Measurements from ENCODE around the gene VPREB3. TPM values are rescaled to one million over a fixed set of nuclear protein-coding genes. Genes with fewer than 3 reads are reported as not detected.
"Not testable (repeated sequence)": the region's sequence is repeated elsewhere in the genome, so short reads cannot be mapped to it uniquely, and the experiment has no call there.

VPREB3 gene
- total RNA-seq, 1 experiment from 2014 or later = not detected

DNA sequence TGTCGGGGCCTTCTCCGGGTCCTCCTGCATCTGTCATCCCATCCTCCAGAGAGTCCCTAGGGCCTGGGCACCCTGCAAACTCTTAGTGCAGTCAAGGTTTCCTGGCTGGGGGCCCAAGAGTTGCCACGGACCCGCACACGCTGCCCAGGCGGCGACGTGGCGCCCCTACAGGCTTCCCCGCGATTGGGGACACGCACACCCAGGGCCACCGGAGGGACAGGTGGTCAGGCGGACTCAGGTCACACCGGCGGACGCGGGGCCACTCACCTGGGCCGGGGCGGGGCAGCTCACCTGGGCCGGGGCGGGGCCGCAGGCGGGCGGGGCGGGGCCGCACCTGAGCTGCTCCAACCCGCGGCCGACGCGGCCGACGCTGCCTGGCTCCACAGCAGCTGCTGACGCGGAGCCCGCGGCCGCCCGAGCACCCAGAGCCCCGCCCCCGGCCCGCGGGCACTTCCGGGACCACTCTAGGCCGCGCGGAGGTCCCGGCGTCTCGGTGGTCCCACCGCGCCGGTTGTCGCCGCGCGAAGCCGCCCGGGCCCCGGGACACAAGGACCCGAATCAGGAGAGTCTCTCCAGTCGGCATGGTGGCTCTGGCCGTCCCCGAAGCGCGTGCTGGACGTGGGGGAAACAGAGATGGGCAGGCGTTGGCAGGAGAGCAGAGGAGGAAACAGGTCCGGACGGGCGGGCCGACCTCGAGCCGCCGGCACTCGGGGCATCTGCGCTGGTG is 3.3 kb downstream of the VPREB3 start, which contains the start of gene ZNF70:
Gene ZNF70 (minus strand): TSS at position 399 of the 727 bp plus-strand sequence. CDS start 5,972 bp downstream, outside the sequence.
- Histone ChIP-seq H3K27ac (peak within 1 kb of the TSS; percentile 82), H3K36me3 (no peaks in the 10 kb centered on the region), H3K9me3 (replicated peaks) (peaks cover 4% of the 10 kb centered on the region), H3K27me3 (replicated peaks) (no peaks in the 10 kb centered on the region), H3K4me1 (replicated peaks) (peaks cover 20% of the 10 kb centered on the region), H3K4me3 (peak within 1 kb of the TSS; percentile 84)
- peak; percentile 75 to 77 for DNase-seq (ENCODE audit: low read depth in 1 of 2, low spot score in 2 of 2)

DNA sequence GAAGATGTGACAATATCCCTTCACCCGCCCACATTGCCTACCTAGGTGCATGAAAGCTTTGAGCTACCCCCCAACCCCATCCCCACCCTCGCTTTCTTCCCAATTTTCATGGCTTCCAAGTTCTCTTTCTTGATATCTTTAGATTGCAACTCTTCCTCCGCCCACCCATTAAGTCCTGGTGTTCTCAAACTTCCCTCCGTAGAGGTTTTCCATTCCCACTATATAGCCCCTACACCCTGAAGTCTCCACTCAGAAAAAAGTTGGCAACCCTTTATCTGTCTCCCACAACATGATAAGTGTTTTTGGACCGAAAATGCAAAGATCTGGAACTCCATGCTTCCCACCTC is 3.9 kb downstream of the VPREB3 start:
- H3K4me1 ChIP-seq (replicated peaks) = peaks cover 16% of the 10 kb centered on the region
- peak overlapping the region; percentile 84 for H3K4me3 ChIP-seq
- H3K9me3 ChIP-seq (replicated peaks) = peaks cover 4% of the 10 kb centered on the region
- no peak overlapping the region for H3K27ac ChIP-seq
- H3K27me3 ChIP-seq (replicated peaks) = no peaks in the 10 kb centered on the region
- DNase-seq (ENCODE audit: low read depth in 1 of 2, low spot score in 2 of 2) = no peak
- H3K36me3 ChIP-seq = peaks cover 3% of the 10 kb centered on the region

DNA sequence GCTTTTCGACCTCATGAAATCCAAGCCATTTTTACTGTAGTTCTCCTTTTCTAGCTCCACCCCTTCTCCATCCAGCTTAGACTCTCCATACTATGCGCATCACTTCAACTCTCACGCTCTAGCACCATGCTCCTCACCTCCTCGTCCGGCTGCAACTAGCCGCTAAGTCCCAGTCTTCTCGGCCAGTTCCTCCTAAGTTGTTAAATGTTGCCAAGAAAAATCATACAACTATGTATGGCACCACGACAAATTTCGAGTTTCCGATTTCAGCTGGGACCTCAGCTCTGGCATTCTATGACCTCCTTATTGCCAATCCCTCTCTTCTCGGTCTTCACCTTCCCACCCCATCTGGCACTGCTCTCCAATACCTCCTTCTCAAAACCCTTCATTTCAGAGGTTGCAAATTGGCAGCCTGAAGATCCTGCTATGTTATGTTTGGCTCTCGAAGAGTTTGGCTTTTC is 4.4 kb downstream of the VPREB3 start:
- H3K27ac ChIP-seq = no peak overlapping the region
- H3K27me3 ChIP-seq (replicated peaks) = no peaks in the 10 kb centered on the region
- H3K4me3 ChIP-seq = peak overlapping the region; percentile 84; the same call in 1 of the 2 replicates
- DNase-seq (ENCODE audit: low read depth in 1 of 2, low spot score in 2 of 2) = no peak
- H3K9me3 ChIP-seq (replicated peaks) = peaks cover 4% of the 10 kb centered on the region
- peaks cover 8% of the 10 kb centered on the region for H3K36me3 ChIP-seq
- peaks cover 12% of the 10 kb centered on the region for H3K4me1 ChIP-seq (replicated peaks)

DNA sequence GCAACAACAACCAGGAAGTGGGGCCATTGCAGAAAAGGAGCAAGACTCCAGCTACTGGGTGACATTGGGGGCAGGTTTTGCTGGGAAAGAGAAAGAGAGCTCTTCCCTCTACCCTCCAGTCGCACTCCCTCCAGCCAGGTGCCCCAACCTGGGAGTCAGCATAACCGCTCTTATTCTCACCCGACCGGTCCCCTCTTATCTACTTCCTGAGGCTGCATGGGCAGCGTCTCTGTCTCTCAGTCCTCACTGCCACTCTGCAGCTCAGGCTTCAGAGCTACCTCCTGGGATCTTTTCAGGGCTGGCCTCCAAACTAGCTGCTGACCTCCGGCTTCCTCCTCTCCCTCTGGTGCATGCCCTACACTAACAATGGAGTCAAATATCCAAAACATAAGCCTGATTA is 8.4 kb downstream of the VPREB3 start:
- Histone ChIP-seq H3K27me3 (replicated peaks) (no peaks in the 10 kb centered on the region), H3K4me3 (no peak overlapping the region), H3K27ac (no peak overlapping the region), H3K36me3 (peaks cover 34% of the 10 kb centered on the region), H3K4me1 (replicated peaks) (peaks cover 4% of the 10 kb centered on the region; the same call in 1 of the 2 replicates), H3K9me3 (replicated peaks) (no peaks in the 10 kb centered on the region)
- no peak for DNase-seq (ENCODE audit: low read depth in 1 of 2, low spot score in 2 of 2)

DNA sequence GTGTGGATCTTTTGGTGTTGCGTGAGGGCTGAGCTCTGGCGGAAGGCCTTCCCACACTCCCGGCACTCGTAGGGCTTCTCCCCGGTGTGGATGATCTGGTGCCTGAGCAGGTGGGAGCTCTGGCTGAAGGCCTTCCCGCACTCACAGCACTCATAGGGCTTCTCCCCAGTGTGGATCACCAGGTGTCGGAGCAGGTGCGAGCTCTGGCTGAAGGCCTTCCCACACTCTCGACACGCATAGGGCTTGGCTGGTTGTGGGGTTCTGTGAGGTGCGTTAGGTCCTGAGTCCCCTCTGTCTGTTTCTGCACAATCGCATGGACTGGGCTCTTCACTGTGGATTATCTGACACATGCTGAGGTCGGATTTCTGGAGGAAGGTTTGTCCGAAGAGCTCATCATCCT is 9.7 kb downstream of the VPREB3 start:
- no peak overlapping the region for H3K27ac ChIP-seq
- H3K27me3 ChIP-seq (replicated peaks) = no peaks in the 10 kb centered on the region
- no peak for DNase-seq (ENCODE audit: low read depth in 1 of 2, low spot score in 2 of 2)
- no peak overlapping the region for H3K4me3 ChIP-seq
- no peaks in the 10 kb centered on the region for H3K9me3 ChIP-seq (replicated peaks)
- no peaks in the 10 kb centered on the region for H3K4me1 ChIP-seq (replicated peaks)
- H3K36me3 ChIP-seq = peaks cover 34% of the 10 kb centered on the region

DNA sequence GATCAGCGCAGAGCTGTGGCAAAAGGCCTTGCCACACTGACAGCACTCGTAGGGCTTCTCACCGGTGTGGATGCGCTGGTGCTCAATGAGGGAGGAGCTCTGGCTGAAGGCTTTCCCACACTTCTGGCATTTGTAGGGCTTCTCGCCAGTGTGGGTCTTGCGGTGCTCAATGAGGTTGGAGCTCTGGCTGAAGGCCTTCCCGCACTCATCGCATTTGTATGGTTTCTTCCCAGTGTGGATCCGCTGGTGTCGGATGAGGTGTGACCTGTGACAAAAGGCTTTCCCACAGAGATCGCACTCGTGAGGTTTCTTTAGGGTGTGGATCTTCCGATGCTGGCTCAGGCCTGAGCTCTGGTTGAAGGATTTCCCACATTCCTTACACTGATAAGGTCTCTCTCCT is 10.2 kb downstream of the VPREB3 start:
- no peaks in the 10 kb centered on the region for H3K9me3 ChIP-seq (replicated peaks)
- no peaks in the 10 kb centered on the region for H3K27me3 ChIP-seq (replicated peaks)
- H3K4me1 ChIP-seq (replicated peaks) = no peaks in the 10 kb centered on the region
- H3K36me3 ChIP-seq = peaks cover 34% of the 10 kb centered on the region
- H3K4me3 ChIP-seq = no peak overlapping the region
- no peak overlapping the region for H3K27ac ChIP-seq
- no peak for DNase-seq (ENCODE audit: low read depth in 1 of 2, low spot score in 2 of 2)

DNA sequence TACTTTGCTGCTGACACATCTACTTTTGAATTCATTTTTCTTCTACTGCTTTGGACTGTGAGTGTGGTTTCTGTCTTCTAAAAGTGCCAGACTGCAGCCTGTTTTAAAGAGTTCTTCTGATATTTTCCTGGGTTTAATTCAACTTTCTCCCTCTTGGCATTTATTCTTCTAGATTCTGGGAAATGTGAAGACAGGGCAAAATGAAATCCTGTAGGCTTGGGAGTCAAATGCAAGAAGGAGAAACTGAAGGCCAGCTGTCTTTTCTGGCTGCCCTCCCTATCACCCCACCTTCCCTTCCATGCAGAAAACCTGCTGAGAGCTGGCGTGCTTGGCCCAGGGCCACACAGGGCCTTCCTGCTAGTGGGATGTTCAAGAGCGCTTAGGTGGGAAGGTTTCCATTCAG is 10.9 kb downstream of the VPREB3 start:
- Histone ChIP-seq H3K36me3 (peaks cover 34% of the 10 kb centered on the region), H3K27me3 (replicated peaks) (no peaks in the 10 kb centered on the region), H3K4me1 (replicated peaks) (no peaks in the 10 kb centered on the region), H3K4me3 (no peak overlapping the region), H3K9me3 (replicated peaks) (no peaks in the 10 kb centered on the region), H3K27ac (no peak overlapping the region)
- no peak for DNase-seq (ENCODE audit: low read depth in 1 of 2, low spot score in 2 of 2)

DNA sequence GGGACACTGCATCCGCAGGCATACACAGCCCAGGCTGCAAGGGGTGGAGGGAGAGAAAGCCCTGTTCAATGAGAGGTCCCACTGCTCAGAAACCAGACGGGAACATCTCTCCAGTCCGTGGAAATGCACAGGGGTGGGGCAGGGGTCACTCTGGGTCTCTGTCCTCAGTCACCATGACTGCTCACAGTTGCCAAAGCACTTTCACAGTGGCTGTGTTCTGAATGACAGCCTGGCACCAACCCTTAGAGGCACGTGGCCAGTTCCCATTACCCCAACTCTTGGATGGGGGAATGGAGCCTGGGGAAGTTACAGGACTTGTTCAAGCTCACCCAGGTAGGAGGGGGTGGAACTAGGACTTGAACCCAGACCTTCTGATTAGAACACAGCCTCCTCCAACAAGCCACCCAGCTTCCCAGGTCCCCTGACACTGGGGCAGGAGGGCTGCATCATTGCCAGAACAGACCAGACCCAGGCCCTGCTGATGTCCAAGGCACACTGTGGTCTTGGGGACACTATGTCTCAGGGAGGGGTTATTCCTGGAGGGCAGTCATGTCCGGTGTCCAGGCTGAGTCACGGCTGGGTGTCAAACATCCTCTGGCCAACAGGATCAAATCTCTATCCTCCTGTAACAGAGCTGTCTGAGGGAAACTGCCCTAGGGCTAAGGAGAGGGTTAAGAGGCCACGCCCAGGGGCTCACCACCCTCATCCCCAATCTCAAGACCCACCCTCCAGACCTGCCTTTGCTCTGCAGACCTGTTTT is 11.5 kb downstream of the VPREB3 start:
- no peak for DNase-seq (ENCODE audit: low read depth in 1 of 2, low spot score in 2 of 2)
- Histone ChIP-seq H3K27me3 (replicated peaks) (no peaks in the 10 kb centered on the region), H3K27ac (no peak overlapping the region), H3K4me3 (no peak overlapping the region), H3K4me1 (replicated peaks) (no peaks in the 10 kb centered on the region), H3K36me3 (peaks cover 34% of the 10 kb centered on the region), H3K9me3 (replicated peaks) (no peaks in the 10 kb centered on the region)

DNA sequence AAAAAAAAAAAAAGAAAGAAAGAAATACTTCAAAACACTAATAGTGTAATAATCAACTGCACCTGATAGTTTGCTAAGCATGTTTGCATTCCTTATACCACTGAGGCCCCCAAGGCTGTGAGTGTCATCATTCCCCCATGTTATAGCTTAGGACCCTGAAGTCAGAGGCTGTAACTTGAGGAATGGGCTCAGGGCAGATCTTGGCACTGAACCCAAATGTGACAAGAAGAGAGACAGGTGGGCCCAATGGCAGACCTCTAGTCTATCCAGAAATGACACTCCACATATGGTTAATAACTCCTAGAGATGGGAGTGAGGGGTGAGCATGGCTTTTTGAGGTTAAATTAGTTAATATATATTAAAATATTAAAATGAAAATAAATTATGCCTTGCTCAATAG is 16.5 kb downstream of the VPREB3 start:
- Histone ChIP-seq H3K36me3 (peaks cover 5% of the 10 kb centered on the region), H3K27me3 (replicated peaks) (no peaks in the 10 kb centered on the region), H3K4me3 (no peak overlapping the region), H3K9me3 (replicated peaks) (0 out of 2 replicates have a peak, but pooled peaks cover 3% of the 10 kb centered on the region), H3K27ac (no peak overlapping the region), H3K4me1 (replicated peaks) (no peaks in the 10 kb centered on the region)
- DNase-seq (ENCODE audit: low read depth in 1 of 2, low spot score in 2 of 2) = no peak

DNA sequence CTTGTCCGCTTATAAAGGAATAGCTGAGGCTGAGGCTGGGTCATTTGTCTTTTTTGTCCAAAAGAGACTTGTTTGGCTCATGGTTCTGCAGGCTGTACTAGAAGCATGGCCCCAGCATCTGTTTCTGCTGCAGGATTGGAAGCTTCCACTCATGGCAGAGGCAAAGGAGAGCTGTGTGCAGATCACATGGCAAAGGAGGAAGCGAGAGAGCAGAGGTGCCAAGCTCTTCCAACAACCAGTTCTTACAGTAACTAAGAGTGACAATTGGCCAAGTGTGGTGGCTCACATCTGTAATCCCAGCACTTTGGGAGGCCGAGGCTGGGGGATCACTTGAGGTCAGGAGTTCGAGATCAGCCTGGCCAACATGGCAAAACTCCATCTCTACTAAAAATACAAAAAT is 26.1 kb downstream of the VPREB3 start:
- not testable (repeated sequence) for H3K4me1 ChIP-seq (replicated peaks); H3K4me3 ChIP-seq; H3K27me3 ChIP-seq (replicated peaks); H3K27ac ChIP-seq; H3K36me3 ChIP-seq; DNase-seq (ENCODE audit: low read depth in 1 of 2, low spot score in 2 of 2); H3K9me3 ChIP-seq (replicated peaks)

DNA sequence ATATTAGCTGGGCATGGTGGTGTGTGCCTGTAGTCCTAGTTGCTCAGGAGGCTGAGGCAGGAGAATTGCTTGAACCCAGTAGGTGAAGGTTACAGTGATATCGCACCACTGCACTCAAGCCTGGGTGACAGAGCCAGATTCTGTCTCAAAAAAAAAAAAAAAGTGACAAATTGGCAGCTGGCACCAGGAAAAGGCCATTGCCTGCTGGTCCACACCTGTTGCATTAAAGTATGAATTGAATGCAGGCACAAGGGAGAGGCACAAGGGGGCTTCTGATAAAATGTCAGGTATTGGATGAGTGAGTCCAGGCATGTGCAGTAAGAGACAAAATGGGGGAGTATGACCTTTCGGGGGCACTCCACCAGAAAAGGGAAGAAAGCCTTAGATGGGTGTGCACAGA is 31.5 kb downstream of the VPREB3 start:
- no peaks in the 10 kb centered on the region for H3K9me3 ChIP-seq (replicated peaks)
- no peak overlapping the region for H3K4me3 ChIP-seq
- H3K4me1 ChIP-seq (replicated peaks) = no peaks in the 10 kb centered on the region
- no peak overlapping the region for H3K27ac ChIP-seq
- no peaks in the 10 kb centered on the region for H3K36me3 ChIP-seq
- no peak for DNase-seq (ENCODE audit: low read depth in 1 of 2, low spot score in 2 of 2)
- no peaks in the 10 kb centered on the region; the same call in 1 of the 2 replicates for H3K27me3 ChIP-seq (replicated peaks)

DNA sequence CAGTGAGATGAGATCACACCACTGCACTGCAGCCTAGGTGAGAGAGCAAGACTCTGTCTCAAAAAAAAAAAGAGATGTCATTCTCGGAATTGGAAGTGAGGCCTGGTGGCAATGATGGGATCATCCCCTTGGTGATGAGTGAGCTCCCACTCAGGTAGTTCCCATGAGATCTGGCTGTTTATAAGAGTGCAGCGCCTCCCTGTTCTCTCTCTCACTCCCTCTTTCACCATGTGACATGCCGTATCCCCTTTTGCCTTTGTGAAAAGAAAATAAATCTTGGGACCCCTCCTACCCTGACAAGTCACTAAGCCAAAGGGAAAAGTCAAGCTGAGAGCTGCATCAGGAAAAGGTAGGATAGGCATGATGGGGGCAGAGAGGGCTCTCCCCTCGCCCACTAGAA is 32.1 kb downstream of the VPREB3 start:
- H3K4me3 ChIP-seq = no peak overlapping the region
- DNase-seq (ENCODE audit: low read depth in 1 of 2, low spot score in 2 of 2) = no peak
- H3K9me3 ChIP-seq (replicated peaks) = no peaks in the 10 kb centered on the region
- no peak overlapping the region for H3K27ac ChIP-seq
- peaks cover under 1% of the 10 kb centered on the region; the same call in 1 of the 2 replicates for H3K36me3 ChIP-seq
- H3K4me1 ChIP-seq (replicated peaks) = peaks cover 4% of the 10 kb centered on the region
- no peaks in the 10 kb centered on the region; the same call in 1 of the 2 replicates for H3K27me3 ChIP-seq (replicated peaks)

DNA sequence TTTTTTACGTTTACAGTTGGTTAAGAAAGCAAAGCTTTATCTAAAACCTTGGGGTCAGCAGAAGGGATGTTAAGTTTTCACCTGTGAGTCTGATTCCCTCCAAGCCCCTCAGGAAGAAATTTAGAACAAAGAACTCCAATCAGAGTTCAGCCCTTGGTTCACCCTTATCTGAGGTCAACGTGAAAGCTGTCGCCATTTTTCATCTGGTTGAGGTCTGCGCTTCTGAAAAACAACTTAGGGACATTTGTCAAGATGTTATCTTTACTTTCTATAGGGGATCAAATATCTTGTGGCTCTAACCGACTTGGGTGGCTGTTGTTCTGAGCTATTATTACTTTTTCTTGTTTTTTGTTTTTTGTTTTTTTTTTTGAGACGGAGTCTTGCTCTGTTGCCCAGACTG is 33.4 kb downstream of the VPREB3 start:
- H3K36me3 ChIP-seq = peaks cover 5% of the 10 kb centered on the region; the same call in 1 of the 2 replicates
- H3K9me3 ChIP-seq (replicated peaks) = no peaks in the 10 kb centered on the region

More for the DNA sequence above, 33.4 kb downstream of the VPREB3 start:
- Histone ChIP-seq H3K27me3 (replicated peaks) (no peaks in the 10 kb centered on the region), H3K4me1 (replicated peaks) (peaks cover 11% of the 10 kb centered on the region), H3K4me3 (no peak overlapping the region), H3K27ac (no peak overlapping the region)
- no peak for DNase-seq (ENCODE audit: low read depth in 1 of 2, low spot score in 2 of 2)
